Nephron progenitor cell (in vitro differentiated cells): ENCODE results near the gene ACBD6.

Source experiments
- DNase-seq: peaks from one replicate; pipeline ENCODE4 v3.0.0; 2021
- H3K27ac Mint-ChIP-seq: 2 replicates; pipeline ENCODE4 v1.8.0; 2021; ENCODE audit warnings: mild to moderate bottlenecking, moderate library complexity, mixed read lengths
- H3K27me3 Mint-ChIP-seq: 2 replicates; pipeline ENCODE4 v1.8.0; 2021; ENCODE audit warnings: mild to moderate bottlenecking, low read depth, mixed read lengths; ENCODE audit not compliant: poor library complexity
- H3K36me3 Mint-ChIP-seq: 2 replicates; pipeline ENCODE4 v1.8.0; 2021; ENCODE audit warnings: low read depth, mixed read lengths
- H3K4me1 Mint-ChIP-seq: 2 replicates; pipeline ENCODE4 v1.8.0; 2021; ENCODE audit warnings: mixed read lengths
- H3K4me3 Mint-ChIP-seq: 2 replicates; pipeline ENCODE4 v1.8.0; 2021; ENCODE audit warnings: mild to moderate bottlenecking, moderate library complexity, mixed read lengths
- H3K9me3 Mint-ChIP-seq: 2 replicates; pipeline ENCODE4 v1.8.0; 2021; ENCODE audit warnings: mild to moderate bottlenecking, moderate library complexity, mixed read lengths
- TF ChIP-seq, protein P1 (sequence below): fragments of 200-600 bp; sonication (generic); IDR thresholded peaks from 2 replicates; pipeline ENCODE4 v1.5.0; 2021; ENCODE audit warnings: antibody characterized with exemption

Gene ACBD6

DNA sequence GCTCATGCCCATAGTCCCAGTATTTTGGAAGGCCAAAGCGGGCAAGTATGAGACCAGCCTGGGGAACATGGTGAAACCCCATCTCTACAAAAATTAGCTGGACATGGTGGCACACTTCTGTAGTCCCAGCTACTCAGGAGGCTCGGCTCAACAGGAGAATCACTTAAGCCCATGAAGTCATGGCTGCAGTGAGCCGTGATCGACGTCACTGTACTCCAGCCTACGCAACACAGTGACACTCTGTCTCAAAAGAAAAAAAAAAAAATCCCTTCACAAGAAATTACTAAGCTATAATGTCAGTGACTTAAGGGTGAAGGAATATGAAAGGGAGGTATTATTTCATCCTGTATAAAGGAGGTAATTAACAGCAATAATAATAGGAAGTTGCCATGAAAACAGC is 99.8 kb downstream of the ACBD6 start:
- no peak overlapping the region for H3K4me3 Mint-ChIP-seq
- H3K9me3 Mint-ChIP-seq: no peaks in the 10 kb centered on the region
- no peak overlapping the region for H3K27ac Mint-ChIP-seq
- TF ChIP-seq, protein P1, sequence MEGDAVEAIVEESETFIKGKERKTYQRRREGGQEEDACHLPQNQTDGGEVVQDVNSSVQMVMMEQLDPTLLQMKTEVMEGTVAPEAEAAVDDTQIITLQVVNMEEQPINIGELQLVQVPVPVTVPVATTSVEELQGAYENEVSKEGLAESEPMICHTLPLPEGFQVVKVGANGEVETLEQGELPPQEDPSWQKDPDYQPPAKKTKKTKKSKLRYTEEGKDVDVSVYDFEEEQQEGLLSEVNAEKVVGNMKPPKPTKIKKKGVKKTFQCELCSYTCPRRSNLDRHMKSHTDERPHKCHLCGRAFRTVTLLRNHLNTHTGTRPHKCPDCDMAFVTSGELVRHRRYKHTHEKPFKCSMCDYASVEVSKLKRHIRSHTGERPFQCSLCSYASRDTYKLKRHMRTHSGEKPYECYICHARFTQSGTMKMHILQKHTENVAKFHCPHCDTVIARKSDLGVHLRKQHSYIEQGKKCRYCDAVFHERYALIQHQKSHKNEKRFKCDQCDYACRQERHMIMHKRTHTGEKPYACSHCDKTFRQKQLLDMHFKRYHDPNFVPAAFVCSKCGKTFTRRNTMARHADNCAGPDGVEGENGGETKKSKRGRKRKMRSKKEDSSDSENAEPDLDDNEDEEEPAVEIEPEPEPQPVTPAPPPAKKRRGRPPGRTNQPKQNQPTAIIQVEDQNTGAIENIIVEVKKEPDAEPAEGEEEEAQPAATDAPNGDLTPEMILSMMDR: no peak
- no peaks in the 10 kb centered on the region for H3K4me1 Mint-ChIP-seq
- H3K27me3 Mint-ChIP-seq: peaks cover 3% of the 10 kb centered on the region
- DNase-seq: no peak
- peaks cover 11% of the 10 kb centered on the region for H3K36me3 Mint-ChIP-seq

DNA sequence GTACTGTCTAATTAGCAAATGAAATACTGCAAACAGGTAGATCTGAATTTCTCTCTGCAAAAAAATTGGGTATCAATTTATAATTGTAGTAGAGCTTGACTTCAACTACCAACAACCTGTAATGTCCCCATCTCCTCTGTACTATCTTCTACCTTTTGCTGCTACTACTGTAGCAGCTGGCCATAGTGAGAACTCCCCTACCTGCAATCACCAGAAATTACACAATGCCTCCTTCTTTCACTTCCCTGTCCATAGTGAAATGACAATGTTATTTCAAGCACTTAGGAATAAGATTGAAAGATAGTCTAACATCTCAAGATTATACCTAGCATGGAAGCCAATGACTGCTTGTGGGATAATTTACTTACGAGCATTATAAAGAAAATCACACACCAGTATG is 100.4 kb downstream of the ACBD6 start:
- Mint-ChIP-seq H3K27ac (no peak overlapping the region), H3K27me3 (peaks cover 3% of the 10 kb centered on the region), H3K4me1 (no peaks in the 10 kb centered on the region), H3K9me3 (no peaks in the 10 kb centered on the region), H3K4me3 (no peak overlapping the region), H3K36me3 (peaks cover 17% of the 10 kb centered on the region)
- TF ChIP-seq, protein P1: no peak
- no peak for DNase-seq

DNA sequence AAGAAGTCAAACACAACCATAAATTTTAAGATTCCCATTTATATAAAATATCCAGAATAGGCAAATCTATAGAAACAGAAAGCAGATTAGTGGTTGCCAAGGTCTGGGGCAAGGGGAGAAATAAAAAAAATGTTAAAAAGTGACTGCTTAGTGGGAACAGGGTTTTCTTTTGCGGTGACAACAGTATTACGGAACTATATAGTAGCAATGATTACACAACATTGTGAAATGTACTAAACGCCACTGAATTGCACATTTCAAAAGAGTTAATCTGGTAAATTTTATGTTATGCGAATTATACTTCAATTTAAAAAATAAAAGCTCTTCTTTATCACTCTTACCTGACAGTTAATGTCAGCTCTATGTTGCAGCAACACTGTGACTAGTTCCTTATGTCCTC is 105.2 kb downstream of the ACBD6 start:
- Mint-ChIP-seq H3K27me3 (no peaks in the 10 kb centered on the region), H3K9me3 (peaks cover 22% of the 10 kb centered on the region), H3K4me3 (no peak overlapping the region), H3K36me3 (peaks cover 42% of the 10 kb centered on the region), H3K4me1 (no peaks in the 10 kb centered on the region), H3K27ac (no peak overlapping the region)
- DNase-seq: no peak
- TF ChIP-seq, protein P1: no peak

DNA sequence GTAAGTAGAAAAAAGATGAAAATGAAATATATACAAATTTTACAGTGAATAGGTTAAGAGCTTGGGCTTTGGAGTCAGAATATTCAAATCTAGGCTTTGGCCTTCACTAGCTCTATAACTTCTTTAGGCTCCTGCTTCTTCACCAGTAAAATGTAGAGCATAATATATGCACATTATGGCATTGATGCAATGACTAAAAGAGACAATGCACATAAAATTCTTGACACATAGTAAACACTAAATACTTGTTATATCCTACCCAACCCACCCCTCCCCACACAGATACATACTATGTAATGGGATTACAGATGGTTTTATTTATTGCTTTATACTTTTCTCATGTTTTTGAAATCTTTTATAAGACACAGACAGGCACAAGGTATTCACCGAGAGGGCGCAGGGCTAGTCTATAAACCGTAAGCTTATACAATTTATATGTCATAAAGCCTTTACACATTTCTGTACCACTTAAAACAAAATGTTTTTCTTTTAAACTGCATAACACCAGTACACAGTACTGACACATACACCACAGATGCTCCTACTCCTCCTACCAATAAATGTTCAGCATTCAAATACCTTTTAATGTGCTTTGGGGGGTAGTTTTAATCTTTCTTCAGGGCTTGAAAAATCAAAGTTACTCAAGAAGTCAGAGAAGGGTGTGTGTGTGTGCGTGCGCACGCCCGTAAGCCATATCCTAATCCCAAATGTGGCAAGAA is 109.8 kb downstream of the ACBD6 start:
- Mint-ChIP-seq H3K36me3 (peaks cover 71% of the 10 kb centered on the region), H3K4me3 (no peak overlapping the region), H3K4me1 (no peaks in the 10 kb centered on the region), H3K9me3 (peaks cover 50% of the 10 kb centered on the region), H3K27me3 (no peaks in the 10 kb centered on the region), H3K27ac (no peak overlapping the region)
- DNase-seq: no peak
- TF ChIP-seq, protein P1: no peak

DNA sequence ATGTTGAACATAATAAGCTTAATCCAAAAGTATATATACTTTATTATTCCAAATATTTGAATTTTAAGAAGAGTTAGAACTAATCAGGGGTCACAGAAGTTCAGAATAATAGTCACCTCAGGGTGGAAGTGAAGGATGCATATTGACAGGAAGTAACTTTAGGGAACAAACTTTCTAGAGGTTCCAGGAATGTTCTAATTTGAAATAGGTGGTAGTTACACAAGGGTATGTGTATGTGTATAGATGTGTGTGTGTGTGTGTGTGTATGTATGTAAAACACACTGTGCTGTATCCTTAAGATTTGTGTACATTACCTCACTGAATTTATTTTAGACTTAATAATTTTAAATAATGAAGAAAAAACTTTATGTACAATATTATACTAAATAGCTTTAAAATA is 110.4 kb downstream of the ACBD6 start:
- Mint-ChIP-seq H3K4me3 (no peak overlapping the region), H3K27me3 (no peaks in the 10 kb centered on the region), H3K36me3 (peaks cover 70% of the 10 kb centered on the region), H3K4me1 (no peaks in the 10 kb centered on the region), H3K9me3 (peaks cover 54% of the 10 kb centered on the region), H3K27ac (no peak overlapping the region)
- no peak for DNase-seq
- TF ChIP-seq, protein P1: no peak

DNA sequence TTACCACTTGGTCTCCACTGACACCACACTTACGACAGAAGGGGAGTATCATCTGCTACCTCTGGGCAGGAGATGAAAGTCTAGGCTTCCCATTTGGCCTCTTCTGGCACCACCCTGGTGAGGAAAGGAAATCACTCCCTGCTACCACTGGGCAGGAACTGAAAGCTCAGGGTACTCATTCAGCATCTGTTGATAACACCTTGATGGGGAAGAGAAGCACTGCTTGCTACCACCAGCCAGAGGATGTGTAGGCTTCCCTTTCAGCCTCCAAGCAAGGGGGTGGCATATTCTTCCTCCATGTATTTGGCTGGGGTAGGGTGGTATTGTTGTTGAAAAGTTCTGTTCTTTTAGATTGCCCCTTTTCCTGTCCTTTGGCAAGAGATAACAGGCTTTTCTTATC is 115.0 kb downstream of the ACBD6 start:
- no peak for DNase-seq
- H3K27me3 Mint-ChIP-seq: no peaks in the 10 kb centered on the region
- TF ChIP-seq, protein P1: no peak
- no peaks in the 10 kb centered on the region for H3K4me1 Mint-ChIP-seq
- no peak overlapping the region for H3K4me3 Mint-ChIP-seq
- no peak overlapping the region for H3K27ac Mint-ChIP-seq
- peaks cover 73% of the 10 kb centered on the region for H3K9me3 Mint-ChIP-seq
- H3K36me3 Mint-ChIP-seq: peaks cover 81% of the 10 kb centered on the region
